CD4-positive, alpha-beta T cell treated with Interleukin-6 at 100 ng/mL for 8 hours (primary cell): ENCODE measurements around the gene IGFBPL1.
"Not testable (repeated sequence)": the region's sequence is repeated elsewhere in the genome, so short reads cannot be mapped to it uniquely, and the experiment has no call there.

ENCODE experiments used
- DNase-seq: peaks from one replicate; pipeline ENCODE4 v3.0.0-alpha.2; 2020; ENCODE audit warnings: mixed read lengths, low spot score

Gene IGFBPL1, protein sequence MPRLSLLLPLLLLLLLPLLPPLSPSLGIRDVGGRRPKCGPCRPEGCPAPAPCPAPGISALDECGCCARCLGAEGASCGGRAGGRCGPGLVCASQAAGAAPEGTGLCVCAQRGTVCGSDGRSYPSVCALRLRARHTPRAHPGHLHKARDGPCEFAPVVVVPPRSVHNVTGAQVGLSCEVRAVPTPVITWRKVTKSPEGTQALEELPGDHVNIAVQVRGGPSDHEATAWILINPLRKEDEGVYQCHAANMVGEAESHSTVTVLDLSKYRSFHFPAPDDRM

DNA sequence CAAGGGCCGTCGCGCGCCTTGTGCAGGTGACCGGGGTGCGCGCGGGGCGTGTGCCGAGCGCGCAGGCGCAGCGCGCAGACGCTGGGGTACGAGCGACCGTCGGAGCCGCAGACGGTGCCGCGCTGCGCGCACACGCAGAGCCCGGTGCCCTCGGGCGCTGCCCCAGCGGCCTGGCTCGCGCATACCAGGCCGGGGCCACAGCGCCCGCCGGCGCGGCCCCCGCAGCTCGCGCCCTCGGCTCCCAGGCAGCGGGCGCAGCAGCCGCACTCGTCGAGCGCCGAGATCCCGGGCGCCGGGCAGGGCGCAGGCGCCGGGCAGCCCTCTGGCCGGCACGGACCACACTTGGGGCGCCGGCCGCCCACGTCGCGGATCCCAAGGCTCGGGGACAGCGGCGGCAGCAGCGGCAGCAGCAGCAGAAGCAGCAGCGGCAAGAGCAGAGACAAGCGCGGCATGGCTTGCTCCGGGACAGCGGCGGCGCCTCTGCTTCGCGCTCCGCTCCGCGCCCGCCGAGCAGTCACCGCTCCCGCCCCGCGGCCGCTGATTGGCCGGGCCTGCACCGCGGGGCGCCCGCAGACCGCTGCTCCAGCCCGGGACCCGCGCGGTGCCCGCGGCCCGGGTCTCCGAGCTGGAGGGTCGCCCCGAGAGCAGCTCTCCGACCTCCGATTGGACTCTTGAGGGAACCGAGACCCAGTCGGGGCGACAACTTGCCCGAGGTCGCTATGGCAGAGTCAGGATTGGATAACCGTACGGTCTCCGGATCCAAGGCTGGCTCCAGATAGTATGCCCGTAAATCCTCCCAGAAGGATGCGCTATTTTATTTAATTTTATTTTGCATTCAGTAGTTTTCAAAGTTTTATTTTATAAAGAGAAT is at the start of gene IGFBPL1:
Gene IGFBPL1, minus strand, starts transcription at position 482 of the 871 bp plus-strand sequence. Its CDS starts 30 bp downstream, at position 452.
- DNase-seq, result no peak

DNA sequence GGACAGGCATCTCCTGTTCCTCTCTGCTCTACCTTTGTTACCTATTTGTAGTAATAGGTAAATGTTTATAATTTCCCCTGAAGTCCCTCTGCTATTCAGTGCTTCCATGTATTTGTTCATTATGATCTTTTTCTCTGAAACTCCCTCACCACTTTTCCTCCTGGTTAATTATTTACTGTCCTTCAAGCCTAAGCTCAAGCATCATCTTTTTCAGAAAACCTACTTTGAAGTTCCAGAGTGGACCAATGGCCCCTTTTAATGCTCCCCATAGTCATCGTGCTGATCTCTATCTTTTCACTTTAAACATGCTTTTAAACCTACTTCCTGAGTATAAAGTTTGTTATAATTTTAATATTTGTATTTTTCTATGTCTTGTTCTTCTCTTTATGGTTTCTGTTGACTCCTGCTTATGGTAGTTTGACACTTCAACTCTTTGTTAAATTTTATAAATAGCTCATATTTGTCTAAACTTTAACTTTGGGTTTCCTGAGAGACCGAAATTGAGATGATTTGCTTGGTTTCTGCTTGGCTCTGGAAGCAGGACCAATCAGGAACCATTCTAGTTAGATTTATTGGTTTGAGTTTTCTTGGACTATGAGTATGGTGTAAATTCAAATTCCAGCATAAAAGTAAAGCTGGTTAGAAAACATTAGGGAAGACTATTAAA is 48.5 kb upstream of the IGFBPL1 start:
- DNase-seq, result not testable (repeated sequence)

DNA sequence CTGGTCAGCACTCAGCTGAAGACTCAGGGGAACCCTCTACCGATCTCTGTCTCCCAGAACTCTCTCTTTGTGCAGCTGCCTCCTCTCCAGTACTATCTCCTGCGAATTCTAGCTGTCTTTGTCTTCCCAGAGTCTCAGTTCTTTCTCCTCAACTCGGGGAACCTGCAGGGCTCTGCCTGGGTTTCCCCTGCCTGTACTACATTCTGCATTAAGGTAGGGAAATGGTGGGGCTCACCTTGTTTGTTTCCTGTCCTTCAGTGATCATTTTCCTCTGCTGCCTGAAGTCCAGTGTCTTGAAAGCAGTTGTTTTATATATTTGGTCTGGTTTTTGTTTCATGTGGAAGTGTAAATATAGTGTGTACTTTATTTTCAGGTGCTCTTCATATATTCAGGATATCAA is 43.1 kb upstream of the IGFBPL1 start:
- no peak for DNase-seq

DNA sequence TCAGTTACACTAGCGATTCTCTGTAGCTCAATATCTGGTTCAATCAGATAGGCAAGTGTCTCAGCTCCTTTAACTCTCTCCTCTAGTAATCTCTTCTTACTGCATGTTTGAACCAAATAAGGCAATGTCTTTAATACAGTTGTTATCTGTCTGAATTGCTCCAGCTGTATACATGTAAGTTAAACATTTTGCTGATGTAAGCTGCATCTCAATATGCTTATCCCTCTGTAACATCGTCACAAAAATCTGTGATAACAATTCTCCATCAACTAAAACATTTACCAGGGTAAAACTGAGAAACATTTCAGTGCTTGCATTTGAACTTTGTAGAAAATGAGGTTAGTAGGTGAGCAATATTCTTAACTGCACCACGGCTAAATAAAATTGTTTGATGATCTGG is 29.6 kb upstream of the IGFBPL1 start:
- no peak for DNase-seq

DNA sequence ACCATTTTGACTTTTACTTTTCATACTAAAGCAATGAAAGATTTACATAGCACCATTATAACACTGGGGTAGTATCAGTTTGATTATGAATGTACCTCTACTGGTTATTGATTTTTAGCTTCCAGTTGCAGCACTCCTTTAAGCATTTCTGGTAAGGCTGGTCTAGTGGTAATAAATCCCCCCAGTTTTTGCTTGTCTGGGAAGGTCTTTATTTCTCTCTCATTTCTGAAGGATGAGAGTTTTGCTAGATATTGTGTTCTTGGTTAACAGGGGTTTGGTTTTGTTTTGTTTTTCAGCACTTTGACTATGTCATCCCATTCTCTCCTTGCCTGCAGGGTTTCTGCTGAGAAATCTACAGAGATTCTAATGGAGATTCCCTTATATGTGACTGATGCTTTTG is 26.9 kb upstream of the IGFBPL1 start:
- no peak for DNase-seq

DNA sequence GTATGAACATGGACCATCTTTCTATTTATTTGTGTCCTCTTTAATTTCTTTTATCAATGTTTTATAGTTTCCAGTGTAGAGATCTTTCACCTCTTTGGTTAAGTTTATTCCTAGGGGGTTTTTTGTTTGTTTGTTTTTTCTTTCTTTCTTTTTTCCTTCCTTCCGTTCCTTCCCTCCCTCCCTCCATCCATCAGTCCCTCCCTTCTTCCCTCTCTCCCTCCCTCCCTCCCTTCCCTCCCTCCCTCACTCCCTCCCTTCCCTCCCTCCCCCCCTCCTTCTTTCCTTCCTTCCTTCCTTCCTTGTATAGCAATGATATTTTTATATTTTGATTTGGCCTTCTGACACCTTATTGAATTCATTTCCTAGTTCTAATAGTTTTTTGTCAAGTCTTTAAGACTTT is 23.4 kb upstream of the IGFBPL1 start:
- DNase-seq, result no peak

DNA sequence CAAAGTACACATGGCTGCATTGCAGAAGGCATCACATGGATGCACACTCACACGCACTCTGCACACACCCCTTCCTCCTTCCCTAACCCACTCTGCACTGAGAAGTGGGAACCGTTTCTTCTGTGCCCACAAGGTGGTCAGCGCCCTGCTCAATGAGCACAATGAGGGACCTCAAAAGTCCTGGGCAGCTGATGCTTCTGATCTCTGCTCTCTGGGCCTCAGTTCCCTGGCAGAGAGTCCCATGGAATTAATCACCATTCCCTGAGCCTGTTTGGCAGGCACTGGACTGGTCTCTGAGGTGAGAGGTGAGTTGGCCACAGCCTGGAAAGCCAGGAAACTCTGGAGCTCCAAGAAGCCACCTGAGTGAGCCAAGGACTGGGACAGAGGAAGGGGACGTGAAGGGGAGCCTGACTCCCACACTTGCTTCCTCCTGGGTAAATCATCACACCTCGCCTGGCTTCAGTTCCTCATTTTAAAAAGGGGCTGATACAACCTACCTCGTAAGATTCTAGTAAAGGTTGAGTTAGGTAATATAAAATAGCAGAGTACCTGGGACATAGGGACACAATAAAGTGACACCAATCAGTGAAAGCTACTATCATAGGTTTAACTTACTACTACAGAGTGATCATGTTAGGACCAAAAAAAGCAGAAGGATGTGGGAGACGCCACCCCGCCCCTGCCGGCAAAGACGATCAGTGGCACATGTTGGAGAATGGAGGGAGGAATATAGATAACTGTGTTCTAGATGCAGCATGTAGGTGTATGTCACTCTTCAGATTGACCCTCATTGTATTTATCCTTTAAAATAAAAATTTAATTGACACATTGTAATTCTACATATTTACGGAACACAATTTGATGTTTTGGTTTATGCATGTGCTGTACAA is 21.1 kb upstream of the IGFBPL1 start:
- DNase-seq, result no peak

DNA sequence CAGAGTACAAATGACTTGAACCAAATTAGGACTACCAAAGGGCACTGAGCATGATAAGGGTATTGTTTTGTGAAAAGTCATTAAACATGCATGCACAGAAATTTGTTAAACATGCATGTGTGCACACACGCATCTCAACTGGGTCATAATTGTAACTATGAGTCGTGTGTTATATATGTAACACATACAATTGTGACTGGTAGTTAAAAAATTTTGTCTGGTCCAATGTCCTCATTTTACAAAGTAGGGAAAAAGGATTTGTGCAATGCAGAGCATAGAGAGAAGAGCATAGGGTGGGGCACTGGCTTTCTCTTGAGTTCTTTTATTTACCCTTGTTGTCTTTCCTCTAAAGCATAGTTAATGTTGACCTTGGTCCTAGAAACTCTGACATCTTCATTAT is 19.3 kb upstream of the IGFBPL1 start:
- DNase-seq, result no peak

DNA sequence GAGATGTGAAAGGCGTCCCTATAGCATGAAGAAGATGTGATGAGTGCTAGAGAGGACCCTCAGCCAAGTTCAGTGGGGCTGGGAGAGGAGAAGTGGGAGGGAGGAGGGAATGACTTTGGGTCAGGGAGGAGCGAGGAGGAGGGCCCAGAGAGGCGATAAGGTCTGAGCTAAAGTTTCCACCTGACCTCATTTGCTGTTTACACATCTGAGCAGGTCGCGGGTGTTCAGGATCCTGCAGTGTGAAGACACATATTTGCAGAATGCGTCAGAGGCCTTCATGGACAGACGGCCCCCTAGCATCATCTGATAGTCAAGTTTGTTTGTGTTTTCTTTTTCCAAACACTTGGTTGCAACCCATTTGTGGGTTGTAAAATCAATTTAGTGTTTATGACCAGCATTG is 18.9 kb upstream of the IGFBPL1 start:
- no peak for DNase-seq

DNA sequence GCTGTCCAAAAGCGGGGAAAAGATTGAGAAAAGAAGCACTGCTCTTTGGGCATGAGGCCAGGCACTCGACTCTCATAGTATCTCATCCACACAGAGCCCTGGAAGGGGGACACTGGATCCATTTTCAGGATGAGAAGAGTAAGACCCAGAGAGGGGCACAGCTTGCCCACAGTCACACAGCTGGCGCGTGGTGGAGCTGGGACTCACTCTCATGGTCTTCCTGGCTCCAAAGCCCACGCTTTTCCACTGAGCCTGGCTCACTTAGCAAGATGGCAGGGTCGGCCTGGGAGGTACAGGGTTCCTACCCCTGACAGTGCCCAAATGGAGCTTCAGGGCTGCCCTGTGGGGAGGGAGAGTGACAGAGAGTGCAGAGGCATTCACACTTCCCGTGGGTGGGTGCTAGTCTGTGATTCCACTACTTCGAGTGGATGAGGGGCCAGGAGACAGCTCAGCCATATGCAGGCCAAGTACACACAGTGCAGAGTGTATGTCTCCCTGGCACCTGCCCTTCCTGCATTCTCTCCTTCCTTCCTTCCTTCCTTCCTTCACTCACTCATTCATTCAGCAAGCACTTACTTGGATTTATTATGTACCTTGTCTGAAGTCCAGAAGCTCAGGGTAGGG is 18.3 kb upstream of the IGFBPL1 start:
- no peak for DNase-seq

DNA sequence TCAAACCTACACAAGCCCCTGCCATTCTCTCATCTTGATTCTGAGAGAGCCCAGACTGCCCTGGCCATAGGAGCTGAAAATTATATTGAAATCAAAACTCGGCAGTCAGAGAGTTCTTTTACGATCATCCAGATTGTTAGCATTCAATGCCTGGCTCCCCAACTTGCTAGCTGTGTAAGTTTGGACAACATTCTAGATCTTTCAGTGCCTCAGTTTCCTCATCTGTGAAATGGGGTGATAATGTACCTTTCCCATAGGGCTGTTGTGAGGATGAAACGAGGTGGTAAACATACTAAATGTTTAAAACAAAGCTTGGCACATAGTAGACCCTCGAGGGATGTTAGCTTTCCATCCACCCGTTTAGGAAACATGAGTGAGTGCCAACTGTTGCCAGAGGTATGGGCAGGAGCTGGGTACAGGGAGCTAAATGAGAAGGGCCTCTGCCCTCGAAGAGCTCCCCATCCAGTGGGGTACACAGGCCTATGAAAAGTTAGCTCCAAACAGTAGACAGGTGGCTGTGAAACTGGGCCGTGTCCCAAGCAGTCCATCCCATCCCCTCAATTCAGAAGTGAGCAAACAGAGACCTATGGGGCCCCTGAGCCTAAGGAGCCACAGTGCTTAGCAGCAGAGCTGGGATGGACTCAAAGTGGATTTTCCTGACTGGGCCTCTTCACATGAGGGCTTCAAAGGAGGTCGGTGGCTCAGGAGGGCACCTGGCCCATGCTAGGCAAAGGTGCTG is 17.3 kb upstream of the IGFBPL1 start:
- DNase-seq, result no peak

DNA sequence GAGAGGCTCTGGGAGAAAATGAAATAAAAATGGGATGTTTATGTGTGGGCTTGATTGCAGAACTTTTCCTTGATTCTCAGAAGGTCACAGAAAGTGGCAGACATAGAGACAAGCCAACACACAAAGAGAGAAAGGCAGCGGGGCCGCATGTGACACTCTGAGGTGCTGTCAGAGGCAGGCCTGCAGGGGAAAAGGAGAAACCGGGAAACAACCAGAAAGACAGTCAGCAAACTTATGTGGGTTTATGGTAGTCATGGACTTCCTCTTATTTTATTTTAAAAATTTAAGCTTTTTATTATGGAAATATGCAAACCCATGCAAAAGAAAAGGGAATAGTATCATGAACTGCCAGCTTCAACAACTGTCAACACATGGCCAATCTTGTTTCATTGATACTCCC is 16.3 kb upstream of the IGFBPL1 start:
- no peak for DNase-seq

DNA sequence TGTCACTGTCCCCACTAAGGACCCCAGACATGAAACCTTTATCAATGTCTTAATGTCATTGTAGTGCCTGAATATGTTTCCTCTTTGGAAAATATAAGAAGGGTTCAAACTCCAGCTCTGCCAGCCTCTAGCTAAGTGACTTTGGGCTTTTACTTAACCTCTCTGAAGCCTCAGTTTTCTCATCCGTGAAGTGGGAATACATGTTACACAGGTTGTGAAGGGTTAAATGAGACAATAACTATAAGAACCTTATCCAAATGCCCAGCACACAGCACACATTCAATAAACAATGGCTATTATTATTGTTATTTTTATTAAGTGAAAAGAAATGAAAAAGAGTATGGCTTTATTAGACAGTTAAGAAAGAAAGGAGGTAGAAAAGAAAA is 15.7 kb upstream of the IGFBPL1 start:
- no peak for DNase-seq

DNA sequence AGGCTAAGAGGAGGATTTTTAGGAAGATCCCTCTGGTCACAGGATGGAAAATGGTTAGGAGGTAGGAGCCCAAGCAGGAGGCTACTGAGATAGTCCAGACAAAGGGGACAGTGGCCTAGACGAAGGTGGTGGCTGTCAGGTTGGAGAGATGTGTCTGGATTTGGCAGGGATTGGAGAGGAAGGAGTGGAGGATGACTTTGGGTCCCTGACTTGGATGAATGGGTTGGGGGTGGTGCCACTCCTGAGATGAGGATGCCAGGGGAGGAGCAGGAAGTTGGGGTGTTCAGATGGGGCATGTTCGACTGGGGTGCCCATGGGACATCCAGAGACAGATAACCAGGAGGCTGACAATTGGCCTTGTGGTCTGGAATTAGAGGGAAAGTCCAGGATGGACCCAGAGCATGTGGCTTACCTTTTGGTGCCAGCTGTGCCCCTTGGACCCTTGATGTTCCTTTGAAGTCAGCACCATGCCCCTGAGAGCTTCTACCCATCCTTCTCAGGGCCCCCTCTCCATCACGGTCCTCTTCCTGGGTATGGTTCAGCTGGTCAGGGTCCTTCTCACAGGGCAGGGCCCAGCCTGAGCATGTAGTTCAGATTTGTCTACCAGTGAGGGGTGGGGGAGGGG is 15.1 kb upstream of the IGFBPL1 start:
- DNase-seq, result no peak

DNA sequence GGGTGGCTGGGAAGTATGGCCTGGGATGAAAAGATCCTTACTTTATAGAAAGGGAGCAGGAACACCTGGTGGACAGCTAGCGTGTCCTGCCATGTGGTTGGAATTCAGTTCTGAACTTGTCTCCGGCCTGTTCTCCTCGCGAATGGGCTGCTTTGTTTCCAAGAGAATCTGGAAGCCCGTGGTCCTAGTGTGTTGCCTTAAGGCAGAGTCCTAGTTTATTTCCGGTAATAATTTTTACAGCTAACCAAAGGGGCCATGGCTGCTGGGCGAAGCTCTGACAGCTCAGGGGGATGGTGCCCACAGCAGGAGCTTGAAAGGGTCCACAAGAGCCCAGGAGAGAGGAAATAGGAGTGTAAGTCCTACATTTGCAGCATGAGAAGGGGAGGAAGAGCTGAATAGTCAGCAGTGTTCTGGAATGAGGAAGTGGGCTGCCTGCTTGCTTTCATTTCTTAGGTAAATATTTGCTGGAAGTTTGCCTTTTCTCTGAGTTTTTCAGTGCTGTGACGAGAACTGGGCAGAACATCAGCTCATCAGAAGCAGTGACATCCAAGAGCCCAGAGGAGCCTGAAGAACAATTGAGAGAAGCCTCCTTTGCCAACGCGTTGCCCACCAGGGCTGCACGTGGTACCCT is 13.1 kb upstream of the IGFBPL1 start:
- DNase-seq, result no peak

DNA sequence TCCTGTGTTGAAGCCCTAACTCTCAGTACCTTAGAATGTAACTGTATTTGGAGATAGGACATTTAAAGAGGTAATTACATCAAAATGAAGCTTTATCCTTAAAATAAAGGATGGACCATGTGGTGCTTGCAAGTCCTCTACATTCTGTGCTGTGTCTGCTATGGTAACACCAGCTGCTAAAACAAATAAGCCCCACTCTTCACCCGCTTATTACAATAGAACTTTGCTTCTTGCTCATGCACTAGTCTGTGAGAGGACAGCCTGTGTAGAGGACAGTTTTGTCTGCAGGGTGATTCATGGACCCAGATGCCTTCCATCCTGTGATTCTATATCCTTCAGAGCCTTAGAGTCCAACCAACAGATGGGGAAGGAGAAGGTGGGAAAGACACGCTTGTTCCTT is 12.5 kb upstream of the IGFBPL1 start:
- DNase-seq, result no peak

DNA sequence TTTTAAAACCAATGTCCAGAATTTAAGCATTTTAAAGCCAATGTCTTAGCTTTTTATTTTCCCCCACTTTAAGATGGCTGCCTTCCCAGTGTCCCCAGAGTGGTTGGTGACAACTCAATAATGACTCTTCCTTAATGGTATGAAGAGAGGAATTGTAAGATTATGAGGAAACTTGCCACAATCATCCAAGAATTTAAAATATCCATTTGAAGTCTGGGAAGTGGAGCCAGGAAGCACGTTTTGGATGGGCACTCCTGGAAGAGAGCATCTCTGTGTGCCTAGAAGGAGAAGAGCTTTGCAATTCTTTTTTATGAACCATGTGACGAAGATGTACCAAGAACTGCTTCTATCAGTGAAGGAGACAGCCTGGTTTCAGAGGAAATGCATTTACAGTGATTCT is 11.3 kb upstream of the IGFBPL1 start:
- no peak for DNase-seq

DNA sequence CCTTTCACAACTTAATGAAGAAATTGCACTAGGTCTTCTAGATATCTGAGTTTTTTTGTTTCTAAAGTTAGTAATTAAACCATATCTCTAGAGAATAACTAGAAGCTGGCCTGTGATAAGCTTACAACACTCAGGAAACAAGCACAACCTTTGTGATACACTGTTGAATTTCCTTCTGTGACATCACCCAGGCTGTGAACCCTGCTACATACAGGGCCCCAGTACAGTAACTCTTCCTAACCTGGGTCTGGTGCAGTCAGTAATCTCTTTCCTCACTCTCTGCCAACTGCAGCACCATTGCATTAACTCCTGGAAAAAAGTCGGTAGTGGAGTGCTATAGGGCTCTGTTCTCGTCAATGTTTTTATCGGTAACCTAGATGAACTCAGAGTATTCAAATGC is 10.6 kb upstream of the IGFBPL1 start:
- no peak for DNase-seq

DNA sequence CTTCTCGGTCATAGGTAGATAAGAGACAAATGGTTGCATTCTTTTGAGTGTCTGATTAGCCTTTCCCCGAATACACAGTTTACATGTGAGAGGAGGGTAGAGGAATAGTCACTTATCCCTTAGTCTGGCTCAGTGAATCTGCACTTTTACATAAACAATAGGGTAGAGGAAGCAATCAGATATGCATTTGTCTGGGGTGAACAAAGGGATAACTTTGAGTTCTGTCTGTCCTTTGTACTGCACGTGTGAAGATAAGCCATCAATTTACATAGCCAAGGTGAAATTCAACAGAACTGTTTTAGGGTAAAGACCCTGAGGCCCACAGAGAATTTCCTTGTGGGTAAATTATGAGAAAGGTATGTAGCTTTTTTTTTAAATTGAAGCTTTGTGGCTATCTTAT is 10.1 kb upstream of the IGFBPL1 start:
- no peak for DNase-seq
